ENCODE results near the gene LRP8.

GRCh38 chr1:53340660-53341520, 13.0 kb upstream of the LRP8 start:
- TF ChIP-seq EZH2 (IDR thresholded peaks at IDR 0.05; ENCODE audit: insufficient read depth, poor library complexity, severe bottlenecking) (no peak), EZH2phosphoT487 (IDR thresholded peaks at IDR 0.05; ENCODE audit: insufficient read depth, low read depth) (no peak)

All from GM23248 (cell line).